Gastroesophageal sphincter (tissue), 4 donors: ENCODE measurements around the gene TOLLIP. TPM values are rescaled to one million over a fixed set of nuclear protein-coding genes. Genes with fewer than 3 reads are reported as not detected.
A peak's percentile ranks its signal among the peaks of the same experiment; 100 is the strongest.

ENCODE experiments used
- ATAC-seq: fragments of 150-250 bp; one replicate; pipeline ENCODE4 v1.9.1; 2016; ENCODE audit warnings: mild to moderate bottlenecking, moderate library complexity
- H3K27ac ChIP-seq, 4 donors: fragments of 200-600 bp; sonication (generic) in 3 of 4; 1 replicate in 3 of 4; 2 replicates in 1 of 4; pipeline ENCODE4 v1.5.1; 2016 to 2019
- H3K27me3 ChIP-seq: fragments of 200-600 bp; sonication (generic); one replicate; pipeline ENCODE4 v1.5.1; 2019
- H3K36me3 ChIP-seq, 2 donors: fragments of 200-600 bp; sonication (generic); one replicate each; pipeline ENCODE4 v1.5.1; 2019; ENCODE audit warnings: control low read depth in 1 of 2
- H3K4me1 ChIP-seq, 3 donors: fragments of 200-600 bp; sonication (generic); 1 replicate in 2 of 3; 2 replicates in 1 of 3; pipeline ENCODE4 v1.5.1; 2016 to 2019; ENCODE audit warnings: control low read depth in 2 of 3
- H3K4me3 ChIP-seq, 2 donors: fragments of 200-600 bp; sonication (generic); one replicate each; pipeline ENCODE4 v1.5.1; 2019; ENCODE audit warnings: mild to moderate bottlenecking in 1 of 2, moderate library complexity in 1 of 2
- H3K9me3 ChIP-seq, 3 donors: fragments of 200-600 bp; sonication (generic); one replicate each; pipeline ENCODE4 v1.5.1; 2017 to 2019; ENCODE audit warnings: control low read depth in 2 of 3
- CTCF ChIP-seq, 4 experiments: fragments of 200-600 bp in 2 of 4; fragments of 450-650 bp in 2 of 4; sonication (generic) in 1 of 4; IDR thresholded peaks; one replicate each; pipeline ENCODE4 v1.5.1; 2017 to 2019; ENCODE audit warnings: antibody characterized with exemption in 4 of 4, mild to moderate bottlenecking in 2 of 4, moderate library complexity in 2 of 4
- EP300 ChIP-seq: sonication (generic); formaldehyde crosslinking; IDR thresholded peaks from one replicate; pipeline ENCODE4 v1.6.1; 2017; ENCODE audit warnings: antibody characterized with exemption, mild to moderate bottlenecking
- POLR2A ChIP-seq, 2 donors: fragments of 450-650 bp; IDR thresholded peaks; one replicate each; pipeline ENCODE4 v1.6.1; 2017; ENCODE audit warnings: antibody characterized with exemption in 2 of 2, mild to moderate bottlenecking in 2 of 2, moderate library complexity in 1 of 2
- POLR2AphosphoS5 ChIP-seq: sonication (generic); formaldehyde crosslinking; IDR thresholded peaks from one replicate; pipeline ENCODE4 v1.6.1; 2017; ENCODE audit warnings: antibody characterized with exemption
- WGBS, 2 donors: methylation state at CpG; one replicate each; pipeline ENCODE4 v1.1.5; 2018; ENCODE audit warnings: low coverage in 1 of 2; 5-methylcytosine and 5-hydroxymethylcytosine counted together
- total RNA-seq, 4 donors: library from RNA; depleted of rRNA; stranded (reverse); fragments of >200 nt; gene quantifications; one replicate each; pipeline ENCODE4 v1.1.0, GENCODE V29; 2016

The TOLLIP gene
- total RNA-seq, 4 donors from 2014 or later: 42.3 to 70.6 (median 49.1) TPM

GRCh38 chr11:1310318-1310687 is 871 bp upstream of the TOLLIP start:
- WGBS, 2 donors: 91 to 93% methylated on average over 11 to 13 of the region's 18 CpGs
- no peak for TF ChIP-seq CTCF (IDR thresholded peaks at IDR 0.05)
- TF ChIP-seq POLR2A (IDR thresholded peaks at IDR 0.05): no peak
- no peak for TF ChIP-seq POLR2AphosphoS5
- TF ChIP-seq EP300: no peak
- no peak for ATAC-seq
- Histone ChIP-seq H3K9me3 (peaks cover 0 to 6% (median 0%) of the 10 kb centered on the region in 3 donors), H3K36me3 (peaks cover 0 to 13% of the 10 kb centered on the region in 2 donors), H3K4me3 (peak overlapping the region; percentile 67 to 85), H3K27ac (peak overlapping the region; percentile 66 to 98 (median 91)), H3K4me1 (peaks cover 0 to 49% (median 23%) of the 10 kb centered on the region in 3 donors), H3K27me3 (no peaks in the 10 kb centered on the region)

GRCh38 chr11:1308743-1309497 is 512 bp downstream of the TOLLIP start:
- Histone ChIP-seq H3K27ac (peak overlapping the region; percentile 64 to 98 (median 91)), H3K9me3 (peaks cover 0 to 6% (median 0%) of the 10 kb centered on the region in 3 donors), H3K4me3 (peak overlapping the region; percentile 67 to 85), H3K27me3 (no peaks in the 10 kb centered on the region), H3K36me3 (peaks cover 0 to 17% of the 10 kb centered on the region in 2 donors), H3K4me1 (peaks cover 0 to 63% (median 30%) of the 10 kb centered on the region in 3 donors)
- no peak for TF ChIP-seq CTCF (IDR thresholded peaks at IDR 0.05)
- no peak for TF ChIP-seq EP300
- no peak for TF ChIP-seq POLR2A (IDR thresholded peaks at IDR 0.05)
- no peak for TF ChIP-seq POLR2AphosphoS5
- WGBS, 2 donors: no CpG with 5 or more reads among the region's 58 CpGs
- ATAC-seq: peak; percentile 67

- TF ChIP-seq EP300 (no peak), CTCF (IDR thresholded peaks at IDR 0.05) (no peak), POLR2A (IDR thresholded peaks at IDR 0.05) (no peak), POLR2AphosphoS5 (no peak)
Measured at GRCh38 chr11:1307998-1308742, 1.3 kb downstream of the TOLLIP start.

DNA sequence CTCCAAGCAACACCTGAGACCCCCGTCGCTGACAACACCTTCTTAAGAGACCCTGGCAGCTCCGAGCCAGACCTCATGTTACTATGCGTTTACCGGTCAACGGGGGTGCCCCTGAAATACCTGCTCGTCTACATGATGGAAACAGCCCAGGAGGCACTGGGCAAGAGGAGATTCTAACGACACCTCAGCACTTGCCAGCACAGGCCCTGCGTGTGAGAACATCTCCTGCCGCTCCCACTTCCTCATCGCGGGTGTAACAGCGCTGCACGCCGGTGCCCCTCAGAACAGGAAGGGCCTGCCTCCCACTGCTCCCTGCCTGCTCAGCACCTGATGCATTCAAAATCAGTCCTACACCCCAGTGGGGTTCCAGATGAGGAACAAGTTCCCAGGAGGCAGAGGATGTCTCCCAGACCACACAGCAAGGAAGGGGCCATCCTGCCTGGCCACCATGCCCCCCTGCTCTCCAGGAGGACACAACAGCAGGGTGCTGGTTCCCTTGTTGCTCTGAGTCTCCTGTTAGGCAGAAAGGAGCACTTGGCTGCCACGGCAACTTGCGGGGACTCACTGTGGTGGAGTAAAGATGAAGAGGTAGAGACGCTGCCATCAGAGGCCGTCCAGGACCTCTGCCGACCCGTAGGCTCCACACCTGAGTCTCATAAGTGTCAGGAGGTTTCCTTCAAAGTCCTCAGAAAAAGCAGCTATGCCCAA is 2.1 kb downstream of the TOLLIP start:
- no peak for ATAC-seq
- H3K4me1 ChIP-seq: peaks cover 0 to 79% (median 46%) of the 10 kb centered on the region in 3 donors
- WGBS, 2 donors: 60% methylated on average over 1 of the region's 21 CpGs; no CpG with 5 or more reads in 1 of the 2 donors
- H3K36me3 ChIP-seq: peaks cover 0 to 21% of the 10 kb centered on the region in 2 donors
- peak overlapping the region in 1 of 2 donors; percentile 85 for H3K4me3 ChIP-seq
- H3K9me3 ChIP-seq: peaks cover 0 to 6% (median 0%) of the 10 kb centered on the region in 3 donors
- H3K27me3 ChIP-seq: no peaks in the 10 kb centered on the region
- peak overlapping the region in 2 of 4 donors; percentile 90 to 92 for H3K27ac ChIP-seq
- no peak for TF ChIP-seq POLR2A (IDR thresholded peaks at IDR 0.05)
- TF ChIP-seq POLR2AphosphoS5: no peak

More at GRCh38 chr11:1307998-1308742, 1.3 kb downstream of the TOLLIP start:
- WGBS, 2 donors: 71 to 78% methylated on average over 7 to 8 of the region's 21 CpGs
- Histone ChIP-seq H3K27me3 (no peaks in the 10 kb centered on the region), H3K4me1 (peaks cover 0 to 70% (median 38%) of the 10 kb centered on the region in 3 donors), H3K36me3 (peaks cover 0 to 20% of the 10 kb centered on the region in 2 donors), H3K27ac (peak overlapping the region in 3 of 4 donors; percentile 90 to 98 (median 92)), H3K4me3 (peak overlapping the region; percentile 67 to 85), H3K9me3 (peaks cover 0 to 6% (median 0%) of the 10 kb centered on the region in 3 donors)
- ATAC-seq: no peak
